Mesendoderm (in vitro differentiated cells): ENCODE measurements around the gene GRIK1.

Experiments used
- DNase-seq: peaks from one replicate; pipeline ENCODE4 v3.0.0; 2013
- H2AK5ac ChIP-seq: 2 replicates; pipeline ENCODE4 v1.6.1; 2013; ENCODE audit warnings: low read length, inconsistent platforms
- H2BK120ac ChIP-seq: 2 replicates; pipeline ENCODE4 v1.6.1; 2013; ENCODE audit warnings: low read depth, mild to moderate bottlenecking, low read length, moderate library complexity, mixed read lengths
- H2BK15ac ChIP-seq: replicated peaks from 2 replicates; pipeline ENCODE4 v1.6.1; 2013; ENCODE audit warnings: low read depth, mild to moderate bottlenecking, moderate library complexity
- H2BK5ac ChIP-seq: 2 replicates; pipeline ENCODE4 v1.6.1; 2013; ENCODE audit warnings: low read length, inconsistent platforms
- H3K18ac ChIP-seq: 2 replicates; pipeline ENCODE4 v1.6.1; 2013; ENCODE audit warnings: mild to moderate bottlenecking, low read length, mixed read lengths
- H3K23ac ChIP-seq: one replicate; pipeline ENCODE4 v1.6.1; 2013; ENCODE audit warnings: low read length
- H3K27ac ChIP-seq: 2 replicates; pipeline ENCODE4 v1.5.1; 2013; ENCODE audit warnings: low read depth, mild to moderate bottlenecking, inconsistent platforms, low read length, moderate library complexity
- H3K27me3 ChIP-seq: 2 replicates; pipeline ENCODE4 v1.6.1; 2013; ENCODE audit warnings: low read length, control low read depth, mild to moderate bottlenecking, inconsistent platforms; ENCODE audit not compliant: insufficient read depth, poor library complexity
- H3K36me3 ChIP-seq: 2 replicates; pipeline ENCODE4 v1.6.1; 2013; ENCODE audit warnings: low read length, inconsistent platforms; ENCODE audit not compliant: control insufficient read depth, insufficient read depth
- H3K4ac ChIP-seq: one replicate; pipeline ENCODE4 v1.6.1; 2013; ENCODE audit warnings: low read depth, mild to moderate bottlenecking, low read length, moderate library complexity
- H3K4me1 ChIP-seq: 2 replicates; pipeline ENCODE4 v1.6.1; 2013; ENCODE audit warnings: low read depth, low read length, inconsistent platforms; ENCODE audit not compliant: control insufficient read depth
- H3K4me2 ChIP-seq: 2 replicates; pipeline ENCODE4 v1.6.1; 2013; ENCODE audit warnings: low read length
- H3K4me3 ChIP-seq: 2 replicates; pipeline ENCODE4 v1.5.1; 2013; ENCODE audit warnings: mild to moderate bottlenecking, low read length
- H3K56ac ChIP-seq: one replicate; pipeline ENCODE4 v1.6.1; 2013; ENCODE audit warnings: low read length
- H3K79me1 ChIP-seq: 2 replicates; pipeline ENCODE4 v1.6.1; 2013; ENCODE audit warnings: low read length, inconsistent platforms
- H3K79me2 ChIP-seq: 2 replicates; pipeline ENCODE4 v1.6.1; 2013; ENCODE audit warnings: mild to moderate bottlenecking, low read length; ENCODE audit not compliant: control insufficient read depth, insufficient read depth
- H3K9ac ChIP-seq: 2 replicates; pipeline ENCODE4 v1.6.1; 2013; ENCODE audit warnings: low read length, inconsistent platforms
- H4K5ac ChIP-seq: one replicate; pipeline ENCODE4 v1.6.1; 2013; ENCODE audit warnings: low read length
- H4K8ac ChIP-seq: one replicate; pipeline ENCODE4 v1.6.1; 2013; ENCODE audit warnings: low read depth, mild to moderate bottlenecking, control low read depth, low read length, moderate library complexity
- WGBS: extraction: QIAGEN DNeasy Blood & Tissue Kit; methylation state at CpG from one replicate; pipeline ENCODE4 v1.1.7; 2013; ENCODE audit warnings: low lambda C conversion rate, missing lambda C conversion rate; ENCODE audit not compliant: insufficient coverage; ENCODE audit errors: extremely low coverage; 5-methylcytosine and 5-hydroxymethylcytosine counted together

GRIK1 gene

GRCh38 chr21:29721964-29722363 lies 217.8 kb downstream of the GRIK1 start:
- Histone ChIP-seq H4K8ac (no peak overlapping the region), H2BK120ac (no peak overlapping the region), H2BK5ac (no peak overlapping the region), H3K36me3 (no peaks in the 10 kb centered on the region), H3K4ac (no peak overlapping the region), H3K9ac (no peak overlapping the region), H3K79me1 (no peaks in the 10 kb centered on the region), H3K27ac (no peak overlapping the region), H3K18ac (no peak overlapping the region), H3K27me3 (no peaks in the 10 kb centered on the region), H3K79me2 (no peaks in the 10 kb centered on the region), H3K56ac (no peak overlapping the region), H3K4me2 (no peak overlapping the region), H2BK15ac (no peak overlapping the region), H2AK5ac (no peak overlapping the region), H3K23ac (no peak overlapping the region), H4K5ac (no peak overlapping the region), H3K4me3 (no peak overlapping the region), H3K4me1 (no peaks in the 10 kb centered on the region)
- DNase-seq, result no peak
- no CpG with 5 or more reads among the region's 2 CpGs for WGBS

GRCh38 chr21:29721221-29721620 lies 218.6 kb downstream of the GRIK1 start:
- DNase-seq, result no peak
- H3K56ac ChIP-seq, result no peak overlapping the region
- H3K18ac ChIP-seq, result no peak overlapping the region
- no peak overlapping the region for H3K4me3 ChIP-seq
- no peak overlapping the region for H3K4ac ChIP-seq
- H3K79me2 ChIP-seq, result no peaks in the 10 kb centered on the region
- H3K9ac ChIP-seq, result no peak overlapping the region
- no peak overlapping the region for H3K23ac ChIP-seq
- no peaks in the 10 kb centered on the region for H3K27me3 ChIP-seq
- no peak overlapping the region for H2AK5ac ChIP-seq
- H2BK5ac ChIP-seq, result no peak overlapping the region
- no peak overlapping the region for H2BK120ac ChIP-seq
- H3K27ac ChIP-seq, result no peak overlapping the region
- H3K36me3 ChIP-seq, result no peaks in the 10 kb centered on the region
- no peaks in the 10 kb centered on the region for H3K79me1 ChIP-seq
- no peaks in the 10 kb centered on the region for H3K4me1 ChIP-seq
- no peak overlapping the region for H3K4me2 ChIP-seq
- H4K5ac ChIP-seq, result no peak overlapping the region
- H4K8ac ChIP-seq, result no peak overlapping the region
- no peak overlapping the region for H2BK15ac ChIP-seq
- no CpG with 5 or more reads among the region's 5 CpGs for WGBS

GRCh38 chr21:29719521-29719920 lies 220.3 kb downstream of the GRIK1 start:
- Histone ChIP-seq H3K4me1 (no peaks in the 10 kb centered on the region), H2BK5ac (no peak overlapping the region), H3K4ac (no peak overlapping the region), H2BK120ac (no peak overlapping the region), H3K36me3 (no peaks in the 10 kb centered on the region), H2AK5ac (no peak overlapping the region), H3K9ac (no peak overlapping the region), H4K8ac (no peak overlapping the region), H3K27ac (no peak overlapping the region), H3K4me2 (no peak overlapping the region), H3K79me1 (no peaks in the 10 kb centered on the region), H3K27me3 (no peaks in the 10 kb centered on the region), H3K4me3 (no peak overlapping the region), H4K5ac (no peak overlapping the region), H3K23ac (no peak overlapping the region), H2BK15ac (no peak overlapping the region), H3K56ac (no peak overlapping the region), H3K79me2 (no peaks in the 10 kb centered on the region), H3K18ac (no peak overlapping the region)
- DNase-seq, result no peak

GRCh38 chr21:29718081-29718815 lies 221.5 kb downstream of the GRIK1 start:
- no peaks in the 10 kb centered on the region for H3K79me2 ChIP-seq
- H3K4me2 ChIP-seq, result no peak overlapping the region
- no peak overlapping the region for H4K5ac ChIP-seq
- H3K27ac ChIP-seq, result no peak overlapping the region
- H3K4ac ChIP-seq, result no peak overlapping the region
- no peak overlapping the region for H4K8ac ChIP-seq
- no peak overlapping the region for H2BK120ac ChIP-seq
- H3K27me3 ChIP-seq, result no peaks in the 10 kb centered on the region
- H3K4me3 ChIP-seq, result no peak overlapping the region
- no peak overlapping the region for H3K9ac ChIP-seq
- no peaks in the 10 kb centered on the region for H3K36me3 ChIP-seq
- H3K79me1 ChIP-seq, result no peaks in the 10 kb centered on the region
- no peak overlapping the region for H3K56ac ChIP-seq
- H3K23ac ChIP-seq, result no peak overlapping the region
- H3K4me1 ChIP-seq, result no peaks in the 10 kb centered on the region
- no peak overlapping the region for H3K18ac ChIP-seq
- no peak overlapping the region for H2BK5ac ChIP-seq
- H2AK5ac ChIP-seq, result no peak overlapping the region
- no CpG with 5 or more reads among the region's 3 CpGs for WGBS
- no peak overlapping the region for H2BK15ac ChIP-seq
- DNase-seq, result no peak

- no peak overlapping the region for H3K18ac ChIP-seq
- H3K27me3 ChIP-seq, result no peaks in the 10 kb centered on the region
- no peak overlapping the region for H3K4me3 ChIP-seq
- no CpG with 5 or more reads among the region's 1 CpG for WGBS
- H4K8ac ChIP-seq, result no peak overlapping the region
- no peak overlapping the region for H3K23ac ChIP-seq
- H3K79me2 ChIP-seq, result no peaks in the 10 kb centered on the region
- H2AK5ac ChIP-seq, result no peak overlapping the region
- H3K4me1 ChIP-seq, result no peaks in the 10 kb centered on the region
- no peak overlapping the region for H4K5ac ChIP-seq
- H2BK5ac ChIP-seq, result no peak overlapping the region
- H3K27ac ChIP-seq, result no peak overlapping the region
- no peaks in the 10 kb centered on the region for H3K79me1 ChIP-seq
- H2BK120ac ChIP-seq, result no peak overlapping the region
- H3K4ac ChIP-seq, result no peak overlapping the region
- no peak overlapping the region for H2BK15ac ChIP-seq
- no peak overlapping the region for H3K4me2 ChIP-seq
- H3K36me3 ChIP-seq, result no peaks in the 10 kb centered on the region
- no peak overlapping the region for H3K56ac ChIP-seq
- no peak overlapping the region for H3K9ac ChIP-seq
- no peak for DNase-seq
Observed at GRCh38 chr21:29717659-29718058, 222.1 kb downstream of the GRIK1 start.

- WGBS, result no CpG with 5 or more reads among the region's 2 CpGs
- H2AK5ac ChIP-seq, result no peak overlapping the region
- no peak overlapping the region for H3K4me2 ChIP-seq
Observed at GRCh38 chr21:29716753-29717152, 223.0 kb downstream of the GRIK1 start.

More at GRCh38 chr21:29716753-29717152, 223.0 kb downstream of the GRIK1 start:
- no peak overlapping the region for H3K4ac ChIP-seq
- no peaks in the 10 kb centered on the region for H3K4me1 ChIP-seq
- no peaks in the 10 kb centered on the region for H3K27me3 ChIP-seq
- no peak overlapping the region for H2BK5ac ChIP-seq
- H2BK120ac ChIP-seq, result no peak overlapping the region
- H2BK15ac ChIP-seq, result no peak overlapping the region
- no peak overlapping the region for H3K23ac ChIP-seq
- H3K27ac ChIP-seq, result no peak overlapping the region
- H4K8ac ChIP-seq, result no peak overlapping the region
- no peak overlapping the region for H3K18ac ChIP-seq
- no peaks in the 10 kb centered on the region for H3K79me1 ChIP-seq
- H3K9ac ChIP-seq, result no peak overlapping the region
- no peaks in the 10 kb centered on the region for H3K79me2 ChIP-seq
- H3K36me3 ChIP-seq, result no peaks in the 10 kb centered on the region
- DNase-seq, result no peak
- no peak overlapping the region for H3K56ac ChIP-seq
- no peak overlapping the region for H4K5ac ChIP-seq
- no peak overlapping the region for H3K4me3 ChIP-seq
